Bronchus fibroblast of lung (primary cell): ENCODE results near the gene CCL22. TPM values are rescaled to one million over a fixed set of nuclear protein-coding genes. Genes with fewer than 3 reads are reported as not detected.

Experiments
- total RNA-seq: library from RNA; depleted of rRNA; stranded (reverse); fragments of >200 nt; gene quantifications from 2 replicates; pipeline ENCODE4 v1.2.3, GENCODE V29; 2015

CCL22 gene
- not detected in 2 replicates for total RNA-seq

GRCh38 chr16:57358527-57359095 is at the start of gene CCL22:
Gene CCL22 (plus strand): TSS chr16:57358783. CDS start chr16:57358817, 34 bp downstream.

DNA sequence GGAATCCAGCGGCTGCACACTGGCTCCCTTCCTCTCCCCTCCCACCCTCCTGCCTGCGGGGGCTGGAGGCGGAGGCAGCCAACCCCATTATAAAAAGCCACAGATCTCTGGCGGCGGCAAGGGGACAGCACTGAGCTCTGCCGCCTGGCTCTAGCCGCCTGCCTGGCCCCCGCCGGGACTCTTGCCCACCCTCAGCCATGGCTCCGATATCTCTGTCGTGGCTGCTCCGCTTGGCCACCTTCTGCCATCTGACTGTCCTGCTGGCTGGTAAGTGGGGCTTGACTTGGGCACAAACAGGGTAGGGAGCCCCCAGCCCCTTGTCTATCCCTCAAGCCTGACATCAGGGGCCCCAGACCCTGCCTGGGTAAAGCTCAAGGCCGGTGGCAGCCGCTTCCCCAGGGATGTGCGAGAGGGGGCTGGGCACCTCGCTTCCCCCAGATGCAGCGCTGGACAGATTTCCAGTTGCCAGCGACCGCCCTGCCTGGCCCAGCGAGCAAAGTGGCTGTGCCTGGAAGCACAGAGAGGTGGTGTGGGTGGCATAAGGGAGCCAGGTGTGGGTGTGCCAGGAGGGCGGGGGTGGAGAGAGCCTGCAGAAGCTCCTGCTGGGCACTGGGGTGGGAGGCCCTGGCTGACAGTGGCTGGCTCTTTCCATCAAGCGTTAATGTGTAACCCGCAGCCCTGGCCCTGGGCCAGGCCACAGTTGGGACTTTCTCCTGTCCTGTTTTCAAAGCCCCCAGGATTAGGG is 14.0 kb downstream of the CCL22 start, which contains the start of gene CX3CL1:
CX3CL1 (plus strand) TSS at position 119 of the 745 bp plus-strand sequence; CDS start at position 198, 79 bp downstream.

GRCh38 chr16:57403965-57404817 is 45.6 kb downstream of the CCL22 start, which contains the start of gene CCL17:
Gene CCL17 (plus strand): TSS chr16:57404767. CDS start chr16:57413933, 9,166 bp downstream.

Other genes with a start within 250 kb of the CCL22 start
- 60.4 and 88.8 TPM in 2 replicates for gene PSME3IP1, start 172.7 kb upstream of the CCL22 start, total RNA-seq
- gene RSPRY1, start 172.5 kb upstream of the CCL22 start, total RNA-seq: 22.9 and 25.3 TPM in 2 replicates
- gene ARL2BP, start 113.5 kb upstream of the CCL22 start, total RNA-seq: 71.2 and 72.5 TPM in 2 replicates
- 0.15 TPM in 1 of 2 replicates, not detected in the other for gene PLLP, start 74.1 kb upstream of the CCL22 start, total RNA-seq
- 0.17 TPM in 1 of 2 replicates, not detected in the other for gene CX3CL1, start 13.7 kb downstream of the CCL22 start, total RNA-seq
- gene CCL17, start 46.0 kb downstream of the CCL22 start, total RNA-seq: not detected in 2 replicates
- 29.0 and 35.3 TPM in 2 replicates for gene CIAPIN1, start 88.6 kb downstream of the CCL22 start, total RNA-seq
- gene COQ9, start 88.7 kb downstream of the CCL22 start, total RNA-seq: 35.7 and 41.9 TPM in 2 replicates
- gene POLR2C, start 103.9 kb downstream of the CCL22 start, total RNA-seq: 91.3 and 92.8 TPM in 2 replicates
- gene DOK4, start 127.7 kb downstream of the CCL22 start, total RNA-seq: 18.2 and 19.6 TPM in 2 replicates
- 9.1 and 10.9 TPM in 2 replicates for gene CCDC102A, start 177.8 kb downstream of the CCL22 start, total RNA-seq
- not detected in 2 replicates for gene ADGRG5, start 183.9 kb downstream of the CCL22 start, total RNA-seq